Transverse colon (tissue), 3 donors: Measurements from ENCODE around the gene KAZN.

Experiments used
- EP300 ChIP-seq: sonication (generic); formaldehyde crosslinking; IDR thresholded peaks from one replicate; pipeline ENCODE4 v1.6.1; 2017; ENCODE audit warnings: antibody characterized with exemption, low read depth
- POLR2A ChIP-seq: fragments of 450-650 bp; IDR thresholded peaks from one replicate; pipeline ENCODE4 v1.6.1; 2016; ENCODE audit warnings: antibody characterized with exemption, mild to moderate bottlenecking, moderate library complexity
- TF ChIP-seq, protein P1 (sequence below), 5 experiments: fragments of 200-600 bp in 3 of 5; fragments of 450-650 bp in 2 of 5; sonication (generic) in 3 of 5; IDR thresholded peaks; 1 replicate in 2 of 5; 2 replicates in 3 of 5; pipeline ENCODE4 v1.5.1; 2016 to 2017; ENCODE audit warnings: antibody characterized with exemption in 5 of 5, inconsistent platforms in 3 of 5, mild to moderate bottlenecking in 2 of 5, moderate library complexity in 1 of 5

DNA sequence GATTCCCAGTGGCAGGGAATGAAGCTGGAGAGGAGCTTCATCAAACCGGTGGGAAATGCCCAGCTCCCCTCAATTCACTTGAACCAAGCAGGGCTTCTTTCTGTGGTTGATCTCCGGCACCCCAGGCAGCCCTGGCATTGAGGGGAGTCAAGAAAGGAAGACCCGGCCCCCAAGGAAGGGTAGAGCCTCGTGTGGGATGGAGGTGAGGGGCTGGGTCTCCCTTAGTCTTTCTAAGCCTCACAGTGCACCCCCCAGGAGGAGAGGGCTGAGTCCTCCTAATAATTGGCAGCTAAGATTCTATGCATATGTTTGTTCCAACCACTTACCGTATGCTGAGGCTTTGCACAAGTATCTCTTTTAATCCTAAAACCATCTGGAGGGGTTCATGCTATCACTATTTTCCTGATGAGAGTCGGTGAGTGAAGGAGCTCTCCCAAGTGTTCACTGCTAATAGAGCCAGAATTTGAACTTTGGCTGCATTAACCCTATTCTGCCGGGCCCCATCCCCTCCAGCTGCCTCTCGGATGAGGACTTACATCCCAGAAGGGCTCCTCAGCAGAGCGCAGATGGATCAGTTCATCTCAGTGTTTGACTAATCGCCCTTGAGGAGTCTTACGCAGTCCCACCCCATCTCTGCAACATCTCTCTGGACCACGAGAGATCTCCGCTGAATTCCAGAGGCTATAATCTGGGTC lies 521.9 kb downstream of the KAZN start:
- TF ChIP-seq POLR2A (no peak), EP300 (no peak)
- TF ChIP-seq, protein P1, sequence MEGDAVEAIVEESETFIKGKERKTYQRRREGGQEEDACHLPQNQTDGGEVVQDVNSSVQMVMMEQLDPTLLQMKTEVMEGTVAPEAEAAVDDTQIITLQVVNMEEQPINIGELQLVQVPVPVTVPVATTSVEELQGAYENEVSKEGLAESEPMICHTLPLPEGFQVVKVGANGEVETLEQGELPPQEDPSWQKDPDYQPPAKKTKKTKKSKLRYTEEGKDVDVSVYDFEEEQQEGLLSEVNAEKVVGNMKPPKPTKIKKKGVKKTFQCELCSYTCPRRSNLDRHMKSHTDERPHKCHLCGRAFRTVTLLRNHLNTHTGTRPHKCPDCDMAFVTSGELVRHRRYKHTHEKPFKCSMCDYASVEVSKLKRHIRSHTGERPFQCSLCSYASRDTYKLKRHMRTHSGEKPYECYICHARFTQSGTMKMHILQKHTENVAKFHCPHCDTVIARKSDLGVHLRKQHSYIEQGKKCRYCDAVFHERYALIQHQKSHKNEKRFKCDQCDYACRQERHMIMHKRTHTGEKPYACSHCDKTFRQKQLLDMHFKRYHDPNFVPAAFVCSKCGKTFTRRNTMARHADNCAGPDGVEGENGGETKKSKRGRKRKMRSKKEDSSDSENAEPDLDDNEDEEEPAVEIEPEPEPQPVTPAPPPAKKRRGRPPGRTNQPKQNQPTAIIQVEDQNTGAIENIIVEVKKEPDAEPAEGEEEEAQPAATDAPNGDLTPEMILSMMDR (IDR thresholded peaks at IDR 0.05), result no peak
